HepG2 (cell line): ENCODE measurements around the gene ARIH2. TPM values are rescaled to one million over a fixed set of nuclear protein-coding genes. Genes with fewer than 3 reads are reported as not detected.

Source experiments
- ATAC-seq: fragments of 200-7000 bp; cut with Tn5 transposase; 3 replicates; pipeline ENCODE4 v1.9.1; 2020; ENCODE audit warnings: mild to moderate bottlenecking, moderate library complexity
- BruUV-seq: library from RNA; stranded (reverse); fragments of 400-500 nt; replicated peaks from 2 replicates; lab custom pipeline; 2021; lab: Mats Ljungman, UMichigan
- CTCF ChIA-PET: fragments of 300-600 bp; formaldehyde crosslinking; extraction: SDS; loops from one replicate; lab custom pipeline; 2021; ENCODE audit warnings: low total read pairs, inconsistent platforms, low intra/inter-chr PET ratio; lab: Yijun Ruan, JAX
- POLR2A ChIA-PET: fragments of 350-600 bp; sonication (Branson Sonifier 250); formaldehyde crosslinking; loops from one replicate; lab custom pipeline; 2020; ENCODE audit warnings: antibody characterized with exemption, inconsistent platforms; lab: Yijun Ruan, JAX
- DNase-seq: peaks from one replicate; pipeline ENCODE4 v3.0.0-alpha.2; 2015; ENCODE audit warnings: low spot score
- FAIRE-seq: peaks from 3 replicates; lab custom pipeline; 2011; peaks lifted over from hg19 to GRCh38; lab: Jason Lieb, UNC
- H2AFZ ChIP-seq: one replicate; pipeline ENCODE4 v1.6.1; 2011; ENCODE audit warnings: low read length, inconsistent platforms
- H3K27ac ChIP-seq: fragments of 300-600 bp; 3 replicates; pipeline ENCODE4 v1.8.0; 2011; ENCODE audit warnings: mixed run types, mild to moderate bottlenecking, mixed read lengths, low read length, inconsistent platforms; ENCODE audit not compliant: insufficient read depth; ENCODE audit errors: extremely low read length
- H3K27me3 ChIP-seq, 2 experiments: fragments of 200-600 bp in 1 of 2; 2 replicates in 1 of 2; 3 replicates in 1 of 2; pipeline versions ENCODE4 v1.6.0 to v1.8.0; 2011; ENCODE audit warnings: low read length in 2 of 2, mild to moderate bottlenecking in 2 of 2, moderate library complexity in 2 of 2, inconsistent platforms in 1 of 2; ENCODE audit not compliant: insufficient read depth in 2 of 2, control insufficient read depth in 1 of 2
- H3K36me3 ChIP-seq, 2 experiments: fragments of 200-600 bp in 1 of 2; replicated peaks in 1 of 2; 2 replicates in 1 of 2; 3 replicates in 1 of 2; pipeline versions ENCODE4 v1.5.1 to v1.8.0; 2011; ENCODE audit warnings: low read length in 2 of 2, inconsistent platforms in 1 of 2; ENCODE audit not compliant: insufficient read depth in 2 of 2, control insufficient read depth in 1 of 2
- H3K4me1 ChIP-seq: 2 replicates; pipeline ENCODE4 v1.5.1; 2012; ENCODE audit warnings: low read length, inconsistent platforms; ENCODE audit not compliant: insufficient read depth
- H3K4me2 ChIP-seq: 2 replicates; pipeline ENCODE4 v1.6.0; 2011; ENCODE audit warnings: low read depth, low read length, inconsistent platforms
- H3K4me3 ChIP-seq, 3 experiments: fragments of 200-600 bp in 1 of 3; sonication (generic), shearing (Covaris generic) in 1 of 3; replicated peaks in 1 of 3; 2 replicates each; pipeline ENCODE4 v1.5.1; 2011 to 2016; ENCODE audit warnings: low read length in 3 of 3, inconsistent platforms in 2 of 3, low read depth in 2 of 3, mild to moderate bottlenecking in 2 of 3, control low read depth in 1 of 3, mixed read lengths in 1 of 3; ENCODE audit not compliant: insufficient read depth in 1 of 3
- H3K79me2 ChIP-seq: one replicate; pipeline ENCODE4 v1.6.1; 2011; ENCODE audit warnings: low read length, inconsistent platforms; ENCODE audit not compliant: insufficient read depth
- H3K9ac ChIP-seq: 2 replicates; pipeline ENCODE4 v1.6.0; 2011; ENCODE audit warnings: mild to moderate bottlenecking, low read depth, low read length, inconsistent platforms; ENCODE audit not compliant: insufficient read depth
- H3K9me3 ChIP-seq: 2 replicates; pipeline ENCODE4 v1.5.1; 2012; ENCODE audit warnings: mild to moderate bottlenecking, low read length
- H4K20me1 ChIP-seq: 2 replicates; pipeline ENCODE4 v1.6.0; 2011; ENCODE audit warnings: inconsistent platforms, mild to moderate bottlenecking, low read length, moderate library complexity; ENCODE audit not compliant: insufficient read depth
- ATF1 ChIP-seq: IDR thresholded peaks from 2 replicates; pipeline ENCODE4 v1.6.1; 2016; ENCODE audit warnings: mild to moderate bottlenecking, control low read depth
- DNMT3B ChIP-seq: conservative IDR thresholded peaks from 2 replicates; pipeline ENCODE4 v1.6.1; 2016; ENCODE audit warnings: missing biosample characterization, control low read depth
- FOXJ3 ChIP-seq: sonication (generic); formaldehyde crosslinking; IDR thresholded peaks from 2 replicates; pipeline ENCODE4 v1.4.0; 2020; ENCODE audit warnings: missing genetic modification reagents, mild to moderate bottlenecking, borderline replicate concordance
- NONO ChIP-seq, 2 experiments: fragments of 450-650 bp in 1 of 2; sonication (generic) in 1 of 2; formaldehyde crosslinking in 1 of 2; IDR thresholded peaks in 1 of 2; conservative IDR thresholded peaks in 1 of 2; 2 replicates each; pipeline versions ENCODE4 v1.6.1 to v1.8.0; 2017 to 2022; ENCODE audit warnings: mild to moderate bottlenecking in 1 of 2, missing genetic modification reagents in 1 of 2, moderate library complexity in 1 of 2
- NR2F6 ChIP-seq, 2 experiments: IDR thresholded peaks; 2 replicates each; pipeline ENCODE4 v1.6.1; 2016; ENCODE audit warnings: antibody characterized with exemption in 1 of 2, mild to moderate bottlenecking in 1 of 2
- PRPF4 ChIP-seq: fragments of 200-400 bp; formaldehyde crosslinking; IDR thresholded peaks from 2 replicates; pipeline ENCODE4 v1.6.1; 2016; ENCODE audit warnings: low read length, low read depth; ENCODE audit not compliant: poor library complexity, severe bottlenecking
- RXRA ChIP-seq: sonication (generic); formaldehyde crosslinking; IDR thresholded peaks from 2 replicates; pipeline ENCODE4 v1.5.1; 2020; ENCODE audit warnings: missing genetic modification reagents
- SMAD9 ChIP-seq: sonication (generic); formaldehyde crosslinking; IDR thresholded peaks from 2 replicates; pipeline ENCODE4 v1.5.1; 2020; ENCODE audit warnings: mild to moderate bottlenecking, missing genetic modification reagents
- SOX13 ChIP-seq, 3 experiments: fragments of 450-650 bp in 1 of 3; sonication (generic) in 1 of 3; formaldehyde crosslinking in 1 of 3; IDR thresholded peaks in 2 of 3; conservative IDR thresholded peaks in 1 of 3; 2 replicates each; pipeline versions ENCODE4 v1.5.0 to v1.6.1; 2016 to 2020; ENCODE audit warnings: antibody characterized with exemption in 1 of 3, mild to moderate bottlenecking in 1 of 3, missing compliant biosample characterization in 1 of 3, missing genetic modification reagents in 1 of 3, moderate library complexity in 1 of 3
- SRF ChIP-seq: IDR thresholded peaks from 2 replicates; pipeline ENCODE4 v1.6.1; 2011; ENCODE audit warnings: mild to moderate bottlenecking, low read depth, low read length, moderate library complexity
- TCF7L2 ChIP-seq: IDR thresholded peaks from 2 replicates; pipeline ENCODE4 v1.6.1; 2011; ENCODE audit warnings: mild to moderate bottlenecking, low read depth, low read length, moderate library complexity
- ZFP82 ChIP-seq: sonication (generic); formaldehyde crosslinking; IDR thresholded peaks from 2 replicates; pipeline ENCODE4 v1.5.1; 2020; ENCODE audit warnings: mild to moderate bottlenecking, missing genetic modification reagents, borderline replicate concordance
- ZNF230 ChIP-seq: sonication (generic); formaldehyde crosslinking; IDR thresholded peaks from 2 replicates; pipeline ENCODE4 v1.4.0; 2020; ENCODE audit warnings: mild to moderate bottlenecking, missing genetic modification reagents
- ZNF431 ChIP-seq: sonication (generic); formaldehyde crosslinking; IDR thresholded peaks from 2 replicates; pipeline ENCODE4 v1.9.0; 2022; ENCODE audit warnings: missing genetic modification reagents, low read depth, mild to moderate bottlenecking, borderline replicate concordance
- ZNF83 ChIP-seq: sonication (generic); formaldehyde crosslinking; IDR thresholded peaks from 2 replicates; pipeline ENCODE4 v1.4.0; 2020; ENCODE audit warnings: missing genetic modification reagents, mild to moderate bottlenecking, borderline replicate concordance
- ZNF879 ChIP-seq: sonication (generic); formaldehyde crosslinking; IDR thresholded peaks from 2 replicates; pipeline ENCODE4 v1.8.1; 2023; ENCODE audit warnings: missing genetic modification reagents
- ZSCAN9 ChIP-seq: IDR thresholded peaks from 2 replicates; pipeline ENCODE4 v1.6.1; 2016; ENCODE audit warnings: borderline replicate concordance
- WGBS: methylation state at CpG from one replicate; pipeline ENCODE4 v1.1.6; 2017; ENCODE audit warnings: low lambda C conversion rate; 5-methylcytosine and 5-hydroxymethylcytosine counted together
- in situ Hi-C: cut with HindIII; loops from 2 replicates; pipeline ENCODE4 v1.10.0; 2017; ENCODE audit warnings: low pct_unique_long_range_greater_than_20kb; ENCODE audit not compliant: extremely low pct_ligation_motif_present
- intact Hi-C: fragments of 100-400 bp; cut with micrococcal nuclease; formaldehyde crosslinking; loops from one replicate; pipeline ENCODE4 v1.10.0; 2022; ENCODE audit not compliant: unreplicated experiment
- polyA plus RNA-seq, 8 experiments: library from polyadenylated mRNA; depleted of rRNA in 3 of 8; stranded (reverse) in 7 of 8; unstranded in 1 of 8; fragments of >200 nt; fragmentation: Illumina TruSeq in 4 of 8; extraction: Trizol in 4 of 8; gene quantifications; 2 replicates each; pipeline versions ENCODE4 v1.2.1 to v1.2.3, GENCODE V29; 2011 to 2016; ENCODE audit warnings: low read depth in 4 of 8, missing spikeins in 1 of 8, mixed read lengths in 1 of 8; ENCODE audit not compliant: insufficient read depth in 1 of 8
- total RNA-seq, 5 experiments: library from RNA; depleted of rRNA; stranded (reverse); fragments of >200 nt; fragmentation: Illumina TruSeq; extraction: Trizol; gene quantifications; 2 replicates each; pipeline ENCODE4 v1.2.3, GENCODE V29; 2016; ENCODE audit warnings: low read depth in 1 of 5
- TF ChIP-seq, protein P1 (sequence below): sonication (generic); formaldehyde crosslinking; IDR thresholded peaks from 2 replicates; pipeline ENCODE4 v1.4.0; 2020; ENCODE audit warnings: mild to moderate bottlenecking, missing genetic modification reagents
- TF ChIP-seq, protein P2 (sequence below): sonication (generic); formaldehyde crosslinking; IDR thresholded peaks from 2 replicates; pipeline ENCODE4 v1.8.1; 2023; ENCODE audit warnings: mild to moderate bottlenecking, missing genetic modification reagents, borderline replicate concordance
- TF ChIP-seq, protein P3 (sequence below): sonication (generic); formaldehyde crosslinking; IDR thresholded peaks from 2 replicates; pipeline ENCODE4 v1.8.0; 2022; ENCODE audit warnings: mild to moderate bottlenecking, missing genetic modification reagents, moderate library complexity
- TF ChIP-seq, protein P4 (sequence below): sonication (generic); formaldehyde crosslinking; IDR thresholded peaks from 2 replicates; pipeline ENCODE4 v1.4.0; 2020; ENCODE audit warnings: missing genetic modification reagents

ARIH2 gene
- total and polyA plus RNA-seq, 2 of the 13 experiments (the other 11 are each of a cell fraction or from before 2014, with no cell fraction given), result 64.8 to 83.3 TPM

DNA sequence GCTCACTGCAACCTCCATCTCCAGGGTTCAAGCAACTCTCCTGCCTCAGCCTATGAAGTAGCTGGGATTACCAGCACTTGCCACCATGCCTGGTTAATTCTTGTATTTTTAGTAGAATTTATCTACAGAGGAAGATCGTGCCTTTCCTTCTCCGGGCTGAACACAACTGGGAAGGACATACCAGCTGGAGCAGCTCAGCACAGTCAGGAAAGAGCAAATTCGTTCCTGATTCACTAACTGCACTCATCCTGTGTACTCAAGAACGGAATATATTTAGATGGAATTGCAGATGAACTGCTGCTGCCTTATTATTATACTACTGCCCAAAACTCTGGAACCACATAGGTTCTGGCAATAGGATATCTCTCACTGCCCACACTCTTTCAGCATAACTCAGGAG lies 44.3 kb downstream of the ARIH2 start (continued):
- TF ChIP-seq, protein P1, sequence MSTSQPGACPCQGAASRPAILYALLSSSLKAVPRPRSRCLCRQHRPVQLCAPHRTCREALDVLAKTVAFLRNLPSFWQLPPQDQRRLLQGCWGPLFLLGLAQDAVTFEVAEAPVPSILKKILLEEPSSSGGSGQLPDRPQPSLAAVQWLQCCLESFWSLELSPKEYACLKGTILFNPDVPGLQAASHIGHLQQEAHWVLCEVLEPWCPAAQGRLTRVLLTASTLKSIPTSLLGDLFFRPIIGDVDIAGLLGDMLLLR (CRISPR knock-in tag), result no peak
- no peak for TF ChIP-seq ATF1
- no peak for TF ChIP-seq SMAD9 (CRISPR knock-in tag)

DNA sequence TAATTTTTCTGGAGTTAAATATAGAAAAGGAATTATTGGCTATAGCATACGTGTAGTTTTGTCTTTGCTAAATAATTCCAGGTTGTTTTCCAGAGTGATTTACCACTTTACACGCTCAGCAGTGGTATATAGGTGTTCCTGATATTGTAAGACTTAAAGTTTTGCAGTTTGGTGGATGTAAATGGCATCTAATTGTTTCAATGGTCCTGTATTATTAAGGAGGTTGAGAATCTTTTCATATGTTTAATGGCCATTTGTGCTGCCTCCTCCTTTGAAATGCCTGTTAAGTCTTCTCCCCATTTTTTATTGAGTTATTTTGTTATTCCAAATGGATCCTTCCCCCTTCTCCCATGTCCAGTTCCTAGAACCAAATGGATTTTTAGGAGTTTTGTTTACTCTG lies 44.9 kb downstream of the ARIH2 start:
- Histone ChIP-seq H2AFZ (no peak overlapping the region), H3K4me1 (no peaks in the 10 kb centered on the region), H3K79me2 (peaks cover 5% of the 10 kb centered on the region), H3K9me3 (no peaks in the 10 kb centered on the region), H3K36me3 (peaks cover 15 to 58% of the 10 kb centered on the region in 2 experiments), H3K27ac (no peak overlapping the region), H3K4me2 (no peak overlapping the region), H3K9ac (no peak overlapping the region), H3K27me3 (no peaks in the 10 kb centered on the region), H3K4me3 (no peak overlapping the region), H4K20me1 (no peaks in the 10 kb centered on the region)
- no peak for ATAC-seq
- DNase-seq, result no peak
- in situ Hi-C loops (no loop called here), intact Hi-C loops (no loop called here)
- ChIA-PET CTCF (no interaction called here), POLR2A (no interaction called here)
- WGBS, result 95% methylated on average over 2 of the region's 2 CpGs
- BruUV-seq, result no TSS peak
- no peak for FAIRE-seq
- no peak for TF ChIP-seq ZNF431 (CRISPR knock-in tag)
- no peak for TF ChIP-seq FOXJ3 (CRISPR knock-in tag)
- TF ChIP-seq, protein P2, sequence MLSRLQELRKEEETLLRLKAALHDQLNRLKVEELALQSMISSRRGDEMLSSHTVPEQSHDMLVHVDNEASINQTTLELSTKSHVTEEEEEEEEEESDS (CRISPR knock-in tag), result no peak
- no peak for TF ChIP-seq ZNF230 (CRISPR knock-in tag)
- no peak for TF ChIP-seq NONO (IDR thresholded peaks at IDR 0.05)
- no peak for TF ChIP-seq NONO (CRISPR knock-in tag; conservative IDR thresholded peaks at IDR 0.05)
- TF ChIP-seq ZNF879 (CRISPR knock-in tag), result no peak
- TF ChIP-seq SRF, result no peak
- no peak for TF ChIP-seq DNMT3B (CRISPR knock-in tag)
- TF ChIP-seq ZSCAN9, result no peak
- no peak for TF ChIP-seq NR2F6 (IDR thresholded peaks at IDR 0.05)
- no peak for TF ChIP-seq NR2F6 (CRISPR knock-in tag; IDR thresholded peaks at IDR 0.05)
- TF ChIP-seq SOX13 (IDR thresholded peaks at IDR 0.05), result no peak
- TF ChIP-seq SOX13 (CRISPR knock-in tag; conservative IDR thresholded peaks at IDR 0.05 in 1 of 2, IDR thresholded peaks at IDR 0.05 in 1 of 2), result no peak
- TF ChIP-seq RXRA (CRISPR knock-in tag), result no peak
- TF ChIP-seq ZFP82 (CRISPR knock-in tag), result no peak
- TF ChIP-seq ZNF83 (CRISPR knock-in tag), result no peak
- TF ChIP-seq, protein P3, sequence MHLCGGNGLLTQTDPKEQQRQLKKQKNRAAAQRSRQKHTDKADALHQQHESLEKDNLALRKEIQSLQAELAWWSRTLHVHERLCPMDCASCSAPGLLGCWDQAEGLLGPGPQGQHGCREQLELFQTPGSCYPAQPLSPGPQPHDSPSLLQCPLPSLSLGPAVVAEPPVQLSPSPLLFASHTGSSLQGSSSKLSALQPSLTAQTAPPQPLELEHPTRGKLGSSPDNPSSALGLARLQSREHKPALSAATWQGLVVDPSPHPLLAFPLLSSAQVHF (CRISPR knock-in tag), result no peak
- no peak for TF ChIP-seq TCF7L2
- TF ChIP-seq, protein P4, sequence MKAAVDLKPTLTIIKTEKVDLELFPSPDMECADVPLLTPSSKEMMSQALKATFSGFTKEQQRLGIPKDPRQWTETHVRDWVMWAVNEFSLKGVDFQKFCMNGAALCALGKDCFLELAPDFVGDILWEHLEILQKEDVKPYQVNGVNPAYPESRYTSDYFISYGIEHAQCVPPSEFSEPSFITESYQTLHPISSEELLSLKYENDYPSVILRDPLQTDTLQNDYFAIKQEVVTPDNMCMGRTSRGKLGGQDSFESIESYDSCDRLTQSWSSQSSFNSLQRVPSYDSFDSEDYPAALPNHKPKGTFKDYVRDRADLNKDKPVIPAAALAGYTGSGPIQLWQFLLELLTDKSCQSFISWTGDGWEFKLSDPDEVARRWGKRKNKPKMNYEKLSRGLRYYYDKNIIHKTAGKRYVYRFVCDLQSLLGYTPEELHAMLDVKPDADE, result no peak
- TF ChIP-seq PRPF4, result no peak
